Smooth muscle cell (in vitro differentiated cells): ENCODE data around the gene HEYL. TPM values are rescaled to one million over a fixed set of nuclear protein-coding genes. Genes with fewer than 3 reads are reported as not detected.

Experiments used
- DNase-seq: peaks from one replicate; lab custom pipeline; 2025; ENCODE audit not compliant: unreplicated experiment; lab: John Stamatoyannopoulos, UW
- H2AFZ ChIP-seq: fragments of 200-600 bp; sonication (generic); 2 replicates; pipeline ENCODE4 v1.6.0; 2016; ENCODE audit warnings: antibody characterized with exemption, low read depth, mild to moderate bottlenecking
- H3F3A ChIP-seq: fragments of 200-600 bp; sonication (generic); 2 replicates; pipeline ENCODE4 v1.6.0; 2017; ENCODE audit warnings: antibody characterized with exemption, low read depth
- H3K27ac ChIP-seq: fragments of 200-600 bp; sonication (generic); 2 replicates; pipeline ENCODE4 v1.5.1; 2016; ENCODE audit warnings: low read depth, mild to moderate bottlenecking
- H3K27me3 ChIP-seq: fragments of 200-600 bp; sonication (generic); 2 replicates; pipeline ENCODE4 v1.6.1; 2016; ENCODE audit warnings: low read depth, mild to moderate bottlenecking
- H3K36me3 ChIP-seq: fragments of 200-600 bp; sonication (generic); 2 replicates; pipeline ENCODE4 v1.5.1; 2016; ENCODE audit warnings: low read depth
- H3K4me1 ChIP-seq: fragments of 200-600 bp; sonication (generic); 2 replicates; pipeline ENCODE4 v1.5.1; 2016; ENCODE audit warnings: low read depth
- H3K4me2 ChIP-seq: fragments of 200-600 bp; sonication (generic); 2 replicates; pipeline ENCODE4 v1.6.0; 2016; ENCODE audit warnings: mild to moderate bottlenecking
- H3K4me3 ChIP-seq: fragments of 200-600 bp; sonication (generic); 2 replicates; pipeline ENCODE4 v1.5.1; 2016; ENCODE audit warnings: mild to moderate bottlenecking
- H3K79me2 ChIP-seq: fragments of 200-600 bp; sonication (generic); 2 replicates; pipeline ENCODE4 v1.6.0; 2016; ENCODE audit warnings: low read depth, mild to moderate bottlenecking
- H3K9ac ChIP-seq: fragments of 200-600 bp; sonication (generic); 2 replicates; pipeline ENCODE4 v1.6.0; 2016; ENCODE audit warnings: low read depth
- H3K9me3 ChIP-seq: fragments of 200-600 bp; sonication (generic); replicated peaks from 2 replicates; pipeline ENCODE4 v1.5.1; 2016; ENCODE audit warnings: low read depth
- H4K20me1 ChIP-seq: fragments of 200-600 bp; sonication (generic); 2 replicates; pipeline ENCODE4 v1.6.0; 2016; ENCODE audit warnings: low read depth
- WGBS: methylation state at CpG from one replicate; pipeline ENCODE4 v1.1.7; 2016; ENCODE audit warnings: low lambda C conversion rate; 5-methylcytosine and 5-hydroxymethylcytosine counted together
- polyA plus RNA-seq: library from polyadenylated mRNA; unstranded; fragments of >200 nt; fragmentation: Nextera tagmentation; extraction: Ambion mirVana; gene quantifications from 2 replicates; pipeline ENCODE4 v1.2.1, GENCODE V29; 2016
- total RNA-seq: library from RNA; depleted of rRNA; stranded (reverse); fragments of >200 nt; gene quantifications from 2 replicates; pipeline ENCODE4 v1.2.3, GENCODE V29; 2014
- TF ChIP-seq, protein P1 (sequence below): fragments of 200-600 bp; sonication (generic); IDR thresholded peaks from 2 replicates; pipeline ENCODE4 v1.5.1; 2017; ENCODE audit warnings: borderline replicate concordance, mild to moderate bottlenecking, antibody characterized with exemption; ENCODE audit not compliant: insufficient read depth, poor library complexity, severe bottlenecking

Gene HEYL
- total and polyA plus RNA-seq, 2 experiments from 2014 or later: 7.8 to 16.5 TPM

GRCh38 chr1:39687243-39687642 is 47.8 kb upstream of the HEYL start:
- no peak overlapping the region for H2AFZ ChIP-seq
- no peak overlapping the region for H3K27ac ChIP-seq
- peaks cover 95% of the 10 kb centered on the region for H3K27me3 ChIP-seq
- H4K20me1 ChIP-seq: no peaks in the 10 kb centered on the region
- TF ChIP-seq, protein P1, sequence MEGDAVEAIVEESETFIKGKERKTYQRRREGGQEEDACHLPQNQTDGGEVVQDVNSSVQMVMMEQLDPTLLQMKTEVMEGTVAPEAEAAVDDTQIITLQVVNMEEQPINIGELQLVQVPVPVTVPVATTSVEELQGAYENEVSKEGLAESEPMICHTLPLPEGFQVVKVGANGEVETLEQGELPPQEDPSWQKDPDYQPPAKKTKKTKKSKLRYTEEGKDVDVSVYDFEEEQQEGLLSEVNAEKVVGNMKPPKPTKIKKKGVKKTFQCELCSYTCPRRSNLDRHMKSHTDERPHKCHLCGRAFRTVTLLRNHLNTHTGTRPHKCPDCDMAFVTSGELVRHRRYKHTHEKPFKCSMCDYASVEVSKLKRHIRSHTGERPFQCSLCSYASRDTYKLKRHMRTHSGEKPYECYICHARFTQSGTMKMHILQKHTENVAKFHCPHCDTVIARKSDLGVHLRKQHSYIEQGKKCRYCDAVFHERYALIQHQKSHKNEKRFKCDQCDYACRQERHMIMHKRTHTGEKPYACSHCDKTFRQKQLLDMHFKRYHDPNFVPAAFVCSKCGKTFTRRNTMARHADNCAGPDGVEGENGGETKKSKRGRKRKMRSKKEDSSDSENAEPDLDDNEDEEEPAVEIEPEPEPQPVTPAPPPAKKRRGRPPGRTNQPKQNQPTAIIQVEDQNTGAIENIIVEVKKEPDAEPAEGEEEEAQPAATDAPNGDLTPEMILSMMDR: no peak
- no peaks in the 10 kb centered on the region for H3K79me2 ChIP-seq
- no peak overlapping the region for H3K4me3 ChIP-seq
- no peaks in the 10 kb centered on the region for H3K9me3 ChIP-seq
- H3K9ac ChIP-seq: no peak overlapping the region
- H3K36me3 ChIP-seq: no peaks in the 10 kb centered on the region
- DNase-seq: no peak
- H3K4me2 ChIP-seq: no peak overlapping the region
- no peaks in the 10 kb centered on the region for H3F3A ChIP-seq
- peaks cover 7% of the 10 kb centered on the region for H3K4me1 ChIP-seq
- 31% methylated on average over 2 of the region's 2 CpGs for WGBS

GRCh38 chr1:39685071-39685470 is 45.6 kb upstream of the HEYL start:
- no peaks in the 10 kb centered on the region for H3K4me1 ChIP-seq
- WGBS: 82% methylated on average over 3 of the region's 3 CpGs
- H3K27me3 ChIP-seq: peaks cover 96% of the 10 kb centered on the region

GRCh38 chr1:39684313-39684664 is 44.8 kb upstream of the HEYL start:
- 73% methylated on average over 9 of the region's 13 CpGs for WGBS
- Histone ChIP-seq H3K4me2 (no peak overlapping the region), H4K20me1 (no peaks in the 10 kb centered on the region)

More at GRCh38 chr1:39685071-39685470, 45.6 kb upstream of the HEYL start:
- H3K9me3 ChIP-seq: no peaks in the 10 kb centered on the region
- TF ChIP-seq, protein P1: no peak
- H3K27ac ChIP-seq: no peak overlapping the region
- H3K9ac ChIP-seq: no peak overlapping the region
- DNase-seq: no peak
- no peaks in the 10 kb centered on the region for H4K20me1 ChIP-seq
- H2AFZ ChIP-seq: no peak overlapping the region
- no peaks in the 10 kb centered on the region for H3K36me3 ChIP-seq
- H3K4me3 ChIP-seq: no peak overlapping the region
- H3F3A ChIP-seq: no peaks in the 10 kb centered on the region
- no peak overlapping the region for H3K4me2 ChIP-seq
- no peaks in the 10 kb centered on the region for H3K79me2 ChIP-seq

More at GRCh38 chr1:39684313-39684664, 44.8 kb upstream of the HEYL start:
- no peak for DNase-seq
- Histone ChIP-seq H3K36me3 (no peaks in the 10 kb centered on the region), H3K79me2 (no peaks in the 10 kb centered on the region), H3K4me3 (no peak overlapping the region), H2AFZ (no peak overlapping the region), H3K9me3 (no peaks in the 10 kb centered on the region), H3K4me1 (no peaks in the 10 kb centered on the region), H3K27me3 (peaks cover 96% of the 10 kb centered on the region), H3K27ac (no peak overlapping the region), H3K9ac (no peak overlapping the region), H3F3A (no peaks in the 10 kb centered on the region)
- TF ChIP-seq, protein P1: no peak
